Smooth muscle cell (in vitro differentiated cells): ENCODE data around the gene PHC3. TPM values are rescaled to one million over a fixed set of nuclear protein-coding genes. Genes with fewer than 3 reads are reported as not detected.
A peak's percentile ranks its signal among the peaks of the same experiment; 100 is the strongest.

Experiments
- DNase-seq: peaks from one replicate; lab custom pipeline; 2025; ENCODE audit not compliant: unreplicated experiment; lab: John Stamatoyannopoulos, UW
- H2AFZ ChIP-seq: fragments of 200-600 bp; sonication (generic); 2 replicates; pipeline ENCODE4 v1.6.0; 2016; ENCODE audit warnings: antibody characterized with exemption, low read depth, mild to moderate bottlenecking
- H3F3A ChIP-seq: fragments of 200-600 bp; sonication (generic); 2 replicates; pipeline ENCODE4 v1.6.0; 2017; ENCODE audit warnings: antibody characterized with exemption, low read depth
- H3K27ac ChIP-seq: fragments of 200-600 bp; sonication (generic); 2 replicates; pipeline ENCODE4 v1.5.1; 2016; ENCODE audit warnings: low read depth, mild to moderate bottlenecking
- H3K27me3 ChIP-seq: fragments of 200-600 bp; sonication (generic); 2 replicates; pipeline ENCODE4 v1.6.1; 2016; ENCODE audit warnings: low read depth, mild to moderate bottlenecking
- H3K36me3 ChIP-seq: fragments of 200-600 bp; sonication (generic); 2 replicates; pipeline ENCODE4 v1.5.1; 2016; ENCODE audit warnings: low read depth
- H3K4me1 ChIP-seq: fragments of 200-600 bp; sonication (generic); 2 replicates; pipeline ENCODE4 v1.5.1; 2016; ENCODE audit warnings: low read depth
- H3K4me2 ChIP-seq: fragments of 200-600 bp; sonication (generic); 2 replicates; pipeline ENCODE4 v1.6.0; 2016; ENCODE audit warnings: mild to moderate bottlenecking
- H3K4me3 ChIP-seq: fragments of 200-600 bp; sonication (generic); 2 replicates; pipeline ENCODE4 v1.5.1; 2016; ENCODE audit warnings: mild to moderate bottlenecking
- H3K79me2 ChIP-seq: fragments of 200-600 bp; sonication (generic); 2 replicates; pipeline ENCODE4 v1.6.0; 2016; ENCODE audit warnings: low read depth, mild to moderate bottlenecking
- H3K9ac ChIP-seq: fragments of 200-600 bp; sonication (generic); 2 replicates; pipeline ENCODE4 v1.6.0; 2016; ENCODE audit warnings: low read depth
- H3K9me3 ChIP-seq: fragments of 200-600 bp; sonication (generic); replicated peaks from 2 replicates; pipeline ENCODE4 v1.5.1; 2016; ENCODE audit warnings: low read depth
- H4K20me1 ChIP-seq: fragments of 200-600 bp; sonication (generic); 2 replicates; pipeline ENCODE4 v1.6.0; 2016; ENCODE audit warnings: low read depth
- CTCF ChIP-seq: fragments of 200-600 bp; sonication (generic); IDR thresholded peaks from 2 replicates; pipeline ENCODE4 v1.5.1; 2017; ENCODE audit warnings: borderline replicate concordance, mild to moderate bottlenecking, antibody characterized with exemption; ENCODE audit not compliant: insufficient read depth, poor library complexity, severe bottlenecking
- WGBS: methylation state at CpG from one replicate; pipeline ENCODE4 v1.1.7; 2016; ENCODE audit warnings: low lambda C conversion rate; 5-methylcytosine and 5-hydroxymethylcytosine counted together
- polyA plus RNA-seq: library from polyadenylated mRNA; unstranded; fragments of >200 nt; fragmentation: Nextera tagmentation; extraction: Ambion mirVana; gene quantifications from 2 replicates; pipeline ENCODE4 v1.2.1, GENCODE V29; 2016
- total RNA-seq: library from RNA; depleted of rRNA; stranded (reverse); fragments of >200 nt; gene quantifications from 2 replicates; pipeline ENCODE4 v1.2.3, GENCODE V29; 2014

The PHC3 gene
- 27.1 and 28.8 TPM in 2 replicates for total RNA-seq
- 33.1 and 41.3 TPM in 2 replicates for polyA plus RNA-seq

DNA sequence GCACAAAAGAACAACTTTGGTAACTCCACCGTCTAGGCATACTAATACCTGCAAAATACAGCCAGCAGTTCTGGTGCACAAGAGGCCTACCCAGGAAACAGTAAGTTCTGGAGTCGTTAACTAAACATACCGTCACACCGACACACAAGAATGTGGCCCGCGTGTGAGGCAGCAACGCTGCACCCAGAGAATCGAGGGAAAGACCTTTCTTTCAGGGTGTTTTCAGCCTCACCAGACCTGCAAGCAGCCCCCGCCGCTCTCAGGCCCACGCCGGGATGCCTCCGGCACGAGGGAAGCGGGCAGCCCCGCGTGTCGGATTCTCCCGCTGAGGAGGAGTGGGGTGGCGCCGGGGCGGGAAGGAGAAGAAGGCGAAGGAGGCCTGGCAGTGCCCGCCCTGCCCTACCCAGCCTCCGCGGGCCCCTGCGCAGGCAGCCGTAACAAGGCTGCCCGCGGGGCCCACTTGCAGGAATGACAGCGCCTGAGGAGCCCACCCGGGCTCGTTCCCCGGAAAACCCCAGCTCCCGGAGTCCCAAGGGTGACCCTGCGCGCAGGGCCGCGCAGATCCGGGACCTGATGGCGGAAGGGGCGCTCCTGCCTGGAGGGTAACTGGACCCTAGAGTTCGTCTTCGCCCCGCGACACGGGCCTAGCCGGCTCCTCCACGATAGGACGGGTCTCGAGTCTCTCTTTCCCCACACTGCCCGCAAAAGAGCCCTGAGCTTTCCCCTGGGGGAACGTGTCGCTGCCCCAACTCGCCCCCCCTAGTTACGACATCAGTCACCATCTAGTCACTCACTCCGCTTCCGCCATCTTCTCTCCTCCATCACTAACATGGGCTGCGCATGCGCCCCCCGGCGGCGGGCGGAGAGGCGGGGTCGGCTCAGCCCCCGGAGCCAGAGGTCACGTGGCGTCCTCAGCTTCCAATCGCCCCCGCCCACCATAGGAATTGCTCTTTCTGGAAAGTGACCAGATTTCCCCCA lies at the start of gene PHC3:
Gene PHC3, minus strand, starts transcription at position 826 of the 978 bp plus-strand sequence. Its CDS starts 18 bp downstream, at position 808.
- Histone ChIP-seq H3F3A (no peaks in the 10 kb centered on the region), H3K27me3 (no peaks in the 10 kb centered on the region), H3K9me3 (no peaks in the 10 kb centered on the region), H3K4me1 (peaks cover 20% of the 10 kb centered on the region), H3K9ac (peak within 1 kb of the TSS; percentile 95), H2AFZ (peak within 1 kb of the TSS; percentile 56), H4K20me1 (peaks cover 38% of the 10 kb centered on the region), H3K36me3 (peaks cover 12% of the 10 kb centered on the region), H3K4me2 (peak within 1 kb of the TSS; percentile 98), H3K4me3 (peak within 1 kb of the TSS; percentile 78), H3K27ac (peak within 1 kb of the TSS; percentile 87), H3K79me2 (peaks cover 48% of the 10 kb centered on the region)
- under 1% methylated on average over 69 of the region's 71 CpGs for WGBS
- no peak for TF ChIP-seq CTCF
- DNase-seq = peak; percentile 75

GRCh38 chr3:170228093-170228766 lies 46.7 kb upstream of the PHC3 start:
- no peaks in the 10 kb centered on the region for H3F3A ChIP-seq
- H3K27ac ChIP-seq = peak overlapping the region; percentile 43
- H3K4me1 ChIP-seq = peaks cover 28% of the 10 kb centered on the region
- H2AFZ ChIP-seq = no peak overlapping the region
- H3K4me3 ChIP-seq = no peak overlapping the region
- 58% methylated on average over 2 of the region's 2 CpGs for WGBS
- peak overlapping the region; percentile 62 for H3K4me2 ChIP-seq
- peaks cover 82% of the 10 kb centered on the region for H4K20me1 ChIP-seq
- peaks cover 94% of the 10 kb centered on the region for H3K79me2 ChIP-seq
- no peak for DNase-seq
- no peaks in the 10 kb centered on the region for H3K27me3 ChIP-seq
- no peak for TF ChIP-seq CTCF
- H3K36me3 ChIP-seq = no peaks in the 10 kb centered on the region
- H3K9me3 ChIP-seq = no peaks in the 10 kb centered on the region
- no peak overlapping the region for H3K9ac ChIP-seq

- H3K36me3 ChIP-seq = no peaks in the 10 kb centered on the region
- H3K27me3 ChIP-seq = no peaks in the 10 kb centered on the region
- H3K4me3 ChIP-seq = no peak overlapping the region
- H3K4me1 ChIP-seq = peaks cover 28% of the 10 kb centered on the region
- no peak overlapping the region for H2AFZ ChIP-seq
- no peak for DNase-seq
- TF ChIP-seq CTCF = no peak
- H3K79me2 ChIP-seq = peaks cover 85% of the 10 kb centered on the region
- 69% methylated on average over 1 of the region's 1 CpG for WGBS
- peak overlapping the region; percentile 54 for H3K27ac ChIP-seq
- H3K9ac ChIP-seq = peak overlapping the region; percentile 26
- peaks cover 76% of the 10 kb centered on the region for H4K20me1 ChIP-seq
- H3K9me3 ChIP-seq = no peaks in the 10 kb centered on the region
- peak overlapping the region; percentile 62 for H3K4me2 ChIP-seq
- H3F3A ChIP-seq = no peaks in the 10 kb centered on the region
Observed at GRCh38 chr3:170226426-170226960, 45.0 kb upstream of the PHC3 start.
